Activated CD8-positive, alpha-beta memory T cell treated with anti-CD3 and anti-CD28 coated beads, Interleukin-2, amount 50 U/mL, for 1 hour (primary cell): Measurements from ENCODE around the gene RBMY1F.
"Not testable (repeated sequence)": the region's sequence is repeated elsewhere in the genome, so short reads cannot be mapped to it uniquely, and the experiment has no call there.

Source experiments
- DNase-seq: peaks from one replicate; pipeline ENCODE4 v3.0.0-alpha.2; 2020; ENCODE audit errors: extremely low read depth

Gene RBMY1F

GRCh38 chrY:22182823-22183222, at the start of gene RBMY1F:
Gene RBMY1F, minus strand, starts transcription at chrY:22182923. Its CDS starts 1,954 bp downstream, at chrY:22180969.
- DNase-seq: not testable (repeated sequence)

DNA sequence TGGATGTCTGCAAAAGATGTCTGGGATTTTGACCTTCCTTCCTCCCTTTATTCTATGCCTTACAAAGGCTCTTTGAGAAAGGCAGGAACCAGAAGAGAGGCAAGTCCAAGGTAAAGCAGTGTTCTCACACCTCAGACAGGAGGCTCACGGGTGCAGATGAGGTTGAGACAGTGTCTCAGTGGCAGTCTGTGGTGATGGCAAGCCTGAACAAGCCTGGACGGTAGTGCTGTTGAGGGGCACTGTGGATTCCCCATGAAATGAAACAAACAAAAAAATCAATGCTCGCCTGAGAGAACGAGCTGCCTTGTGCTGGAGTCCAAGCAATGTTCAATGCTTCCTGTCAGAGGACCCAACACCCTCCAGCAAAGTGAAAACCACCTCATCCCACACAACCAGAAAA, 31.6 kb downstream of the RBMY1F start:
- not testable (repeated sequence) for DNase-seq

GRCh38 chrY:22141011-22141695, 41.6 kb downstream of the RBMY1F start:
- DNase-seq: not testable (repeated sequence)

DNA sequence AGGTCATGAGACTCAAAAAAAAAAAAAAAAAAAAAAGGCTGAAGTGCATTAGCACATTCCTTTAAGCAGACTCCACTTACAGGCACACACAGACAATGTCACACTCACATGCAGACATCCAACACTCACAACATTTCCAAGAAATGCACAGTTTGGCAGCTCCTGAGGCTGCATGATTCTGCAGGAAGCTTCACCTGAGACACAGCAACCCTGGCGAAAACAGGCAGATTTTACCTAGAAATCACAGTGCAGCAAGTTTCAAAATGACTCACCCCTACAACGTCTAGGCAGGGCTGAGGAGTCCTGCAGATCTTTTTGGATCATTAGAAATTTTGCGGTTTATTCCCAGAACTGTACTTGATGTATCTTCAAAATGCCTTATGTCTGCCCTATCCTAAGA, 48.0 kb downstream of the RBMY1F start:
- DNase-seq: not testable (repeated sequence)

- DNase-seq: not testable (repeated sequence)
Measured at GRCh38 chrY:22130494-22130893, 52.2 kb downstream of the RBMY1F start.
